Stimulated activated naive CD4-positive, alpha-beta T cell (primary cell): ENCODE results near the gene LNP1.
A peak's percentile ranks its signal among the peaks of the same experiment; 100 is the strongest.
"Not testable (repeated sequence)": the region's sequence is repeated elsewhere in the genome, so short reads cannot be mapped to it uniquely, and the experiment has no call there.

Source experiments
- DNase-seq, 6 experiments: peaks; one replicate each; lab custom pipeline; 2025; lab: John Stamatoyannopoulos, UW

Gene LNP1

DNA sequence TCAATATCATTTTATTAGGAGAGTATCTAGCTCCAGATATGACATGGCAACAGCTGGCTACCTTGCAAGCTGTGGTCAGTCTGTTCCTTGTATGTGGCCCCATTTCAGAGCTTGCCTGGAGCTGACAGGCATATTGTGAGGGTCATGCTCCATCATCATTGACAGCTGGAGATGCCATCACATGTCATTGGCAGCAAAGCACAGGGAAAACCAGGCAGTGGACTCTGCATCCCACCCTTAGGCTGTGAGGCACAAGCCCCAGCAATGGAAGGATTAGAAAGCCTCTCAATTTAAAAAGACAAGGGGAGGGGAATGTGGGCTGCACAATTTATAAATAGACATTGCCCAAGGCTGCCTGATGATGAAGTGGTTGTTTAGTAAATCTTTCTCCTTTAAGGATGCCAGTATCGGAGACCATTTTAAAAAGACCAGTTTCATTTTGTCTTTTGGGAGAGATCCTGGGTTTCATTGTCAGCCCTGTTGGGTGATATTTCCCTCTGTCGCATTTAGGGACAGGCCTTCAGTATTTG is 27.9 kb downstream of the LNP1 start:
- no peak for DNase-seq

DNA sequence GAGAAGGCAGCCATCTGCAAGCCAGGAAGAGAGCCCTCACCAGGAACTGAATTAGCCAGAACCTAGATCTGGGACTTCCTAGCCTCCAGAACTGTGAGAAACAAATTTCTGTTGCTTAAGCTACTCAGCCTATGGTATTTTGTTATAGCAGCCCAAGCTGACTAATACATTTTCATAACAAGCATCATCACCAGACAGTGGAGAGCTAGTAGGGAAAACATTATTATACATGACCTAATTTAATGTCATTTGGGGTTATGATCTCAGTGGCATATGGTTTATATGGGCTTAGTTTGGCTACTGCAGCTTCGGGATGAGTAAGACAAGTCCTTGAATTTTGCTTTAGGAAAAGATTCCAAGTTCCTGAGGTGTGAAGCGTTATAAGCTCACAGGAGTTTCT is 35.6 kb downstream of the LNP1 start:
- DNase-seq, result no peak

GRCh38 chr3:100437721-100438622 is 36.6 kb downstream of the LNP1 start:
- no peak for DNase-seq

- DNase-seq, result no peak
Observed at GRCh38 chr3:100438623-100438974, 37.3 kb downstream of the LNP1 start.

DNA sequence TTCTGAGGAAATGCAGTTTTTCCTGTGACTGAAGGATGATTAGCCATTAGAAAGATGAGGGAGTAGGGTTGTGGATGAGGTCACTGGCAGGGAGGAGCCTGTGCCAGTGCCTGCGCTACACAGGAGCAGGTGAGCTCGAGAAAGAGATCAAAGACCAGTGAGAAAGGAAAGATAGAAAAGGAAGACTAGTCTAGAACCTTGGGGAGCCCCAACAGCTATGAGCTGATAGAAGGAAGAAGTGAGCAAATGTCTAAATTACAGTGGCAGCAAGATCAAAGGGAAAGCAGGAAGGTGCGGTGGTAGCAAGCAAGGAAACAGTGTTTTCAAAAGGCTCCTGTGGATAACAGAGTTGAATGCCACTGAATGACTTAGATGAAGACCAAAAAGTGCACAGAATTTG is 39.6 kb downstream of the LNP1 start:
- DNase-seq, result peak in 3 of 6 experiments; percentile 5 to 39 (median 33)

DNA sequence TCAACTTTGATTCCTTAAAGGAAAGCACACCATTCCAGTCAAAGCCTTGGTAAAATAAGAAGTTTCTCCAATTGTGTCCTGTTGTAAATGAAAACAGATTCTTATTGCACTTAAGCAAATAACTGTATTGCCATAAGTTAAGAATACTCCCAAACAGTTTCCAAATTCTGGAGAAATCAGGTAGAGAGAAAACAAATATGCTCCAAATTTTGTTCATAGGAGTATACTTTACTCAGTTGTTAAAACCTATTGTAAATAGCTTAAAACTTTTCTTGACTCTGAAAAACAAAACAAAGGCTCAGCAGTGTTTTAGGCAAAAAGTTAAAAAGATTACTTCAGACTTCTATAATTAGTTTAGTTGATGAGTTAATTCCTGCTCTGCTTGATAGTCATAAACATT is 42.4 kb downstream of the LNP1 start:
- no peak for DNase-seq

DNA sequence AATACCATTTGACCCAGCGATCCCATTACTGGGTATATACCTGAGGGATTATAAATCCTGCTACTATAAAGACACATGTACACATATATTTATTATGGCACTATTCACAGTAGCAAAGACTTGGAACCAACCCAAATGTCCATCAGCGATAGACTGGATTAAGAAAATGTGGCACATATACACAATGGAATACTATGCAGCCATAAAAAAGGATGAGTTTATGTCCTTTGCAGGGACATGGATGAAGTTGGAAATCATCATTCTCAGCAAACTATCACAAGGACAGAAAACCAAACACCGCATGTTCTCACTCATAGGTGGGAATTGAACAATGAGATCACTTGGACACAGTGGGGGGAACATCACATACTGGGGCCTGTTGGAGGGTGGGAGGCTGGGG is 45.7 kb downstream of the LNP1 start:
- not testable (repeated sequence) for DNase-seq

- DNase-seq, result no peak
Observed at GRCh38 chr3:100448079-100448478, 46.7 kb downstream of the LNP1 start.

DNA sequence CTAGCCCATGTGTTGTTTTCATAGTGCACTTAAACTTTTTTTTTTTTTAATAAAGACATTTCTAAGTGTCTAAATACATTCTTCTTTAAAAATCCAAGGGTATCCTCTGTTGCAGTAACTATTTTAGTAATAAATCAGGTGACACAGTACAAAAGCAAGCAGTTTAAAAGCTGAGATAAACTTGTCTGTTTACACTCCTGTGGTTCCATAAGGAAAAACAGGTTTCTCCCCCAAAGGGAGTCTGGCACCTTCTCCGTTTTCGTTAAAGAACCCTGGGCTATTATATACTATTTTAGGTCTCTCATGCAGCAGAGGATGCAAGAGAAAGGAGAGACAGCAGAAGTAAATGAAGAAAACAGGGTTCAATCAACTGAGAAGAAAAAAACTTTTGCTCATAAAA is 47.9 kb downstream of the LNP1 start:
- no peak for DNase-seq

DNA sequence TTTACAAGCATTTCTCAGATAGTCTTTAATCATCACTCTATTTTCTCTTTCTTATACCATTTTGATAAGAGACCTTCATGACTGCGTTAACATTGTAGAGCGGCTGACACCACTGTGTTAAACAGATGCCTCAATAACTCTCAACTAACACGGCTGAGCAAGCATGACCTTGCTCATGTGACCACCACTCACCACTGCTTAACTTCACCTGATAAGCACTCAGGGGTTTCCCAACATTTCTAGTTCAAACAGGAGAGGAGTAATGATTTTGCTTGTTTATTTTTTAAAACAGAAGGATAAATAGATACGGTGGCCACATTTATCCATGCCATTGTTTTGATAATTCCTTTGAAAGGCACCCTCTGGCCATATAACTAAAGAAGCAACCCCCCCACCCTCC is 53.3 kb downstream of the LNP1 start:
- DNase-seq, result no peak

DNA sequence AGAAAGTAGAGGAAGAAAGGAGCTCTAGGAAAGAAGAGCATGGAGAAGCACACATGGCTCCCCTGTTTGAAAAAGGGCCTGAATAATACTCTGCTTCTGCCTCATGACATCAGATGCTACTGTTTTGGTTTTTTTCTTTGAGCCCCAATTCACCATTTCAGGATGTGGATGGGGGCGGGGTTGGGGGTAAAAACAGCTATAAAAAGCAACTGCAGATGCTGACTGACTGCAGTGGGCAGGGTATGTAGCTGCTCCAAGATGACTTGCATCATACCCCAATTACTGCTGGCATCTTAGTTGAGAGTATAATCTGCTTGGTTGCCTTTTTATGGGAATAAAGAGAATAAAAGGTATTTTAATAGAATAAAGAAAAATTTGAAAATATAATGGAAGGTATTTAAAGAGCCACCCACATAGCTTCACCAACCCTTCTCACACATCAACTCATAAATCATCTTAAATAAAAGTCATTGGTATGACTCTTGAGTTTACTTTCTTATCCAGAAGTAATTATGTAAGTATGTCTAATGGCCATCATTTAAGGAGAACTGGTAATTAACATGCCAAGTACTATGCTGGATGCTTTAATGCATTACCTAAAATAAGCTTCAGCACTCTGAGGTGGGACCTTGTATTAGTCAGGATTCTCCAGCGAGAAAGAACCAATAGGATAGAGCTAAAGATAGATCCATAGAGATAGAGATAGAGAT is 54.7 kb downstream of the LNP1 start:
- DNase-seq, result no peak

DNA sequence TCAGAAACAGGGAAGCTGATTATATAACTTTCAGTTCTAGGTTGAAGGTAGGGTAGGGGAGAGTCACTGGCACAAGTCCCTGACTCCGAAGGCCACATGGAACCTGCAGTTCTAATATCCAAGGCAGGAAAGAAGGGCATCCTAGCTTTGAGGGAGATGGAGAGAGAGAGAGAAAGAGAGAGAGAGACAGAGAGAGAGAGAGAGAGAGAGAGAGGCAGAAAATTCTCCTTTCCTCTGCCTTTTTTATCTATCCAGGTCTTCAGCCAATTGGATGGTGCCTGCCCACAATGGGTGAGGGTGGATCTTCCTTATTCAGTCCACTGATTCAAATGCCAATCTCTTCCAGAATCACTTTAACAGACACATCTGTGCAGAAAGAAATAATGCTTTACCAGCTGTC is 55.4 kb downstream of the LNP1 start:
- DNase-seq, result no peak

DNA sequence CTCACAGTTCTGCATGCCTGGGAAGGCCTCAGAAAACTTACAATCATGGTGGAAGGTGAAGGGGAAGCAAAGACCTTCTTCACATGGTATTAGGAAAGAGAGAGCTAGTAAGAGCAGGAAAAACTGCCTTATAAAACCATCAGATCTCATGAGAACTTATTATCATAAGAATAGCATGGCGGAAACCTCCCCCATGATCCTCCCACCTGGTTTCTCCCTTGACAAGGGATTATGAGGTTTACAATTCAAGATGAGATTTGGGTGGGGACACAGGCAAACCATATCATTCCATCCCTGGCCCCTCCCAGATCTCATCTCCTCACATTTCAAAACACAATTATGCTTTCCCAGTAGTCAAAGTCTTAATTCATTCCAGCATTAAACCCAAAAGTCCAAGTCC is 56.5 kb downstream of the LNP1 start:
- DNase-seq, result no peak

- DNase-seq, result no peak
Observed at GRCh38 chr3:100458814-100459213, 57.5 kb downstream of the LNP1 start.

DNA sequence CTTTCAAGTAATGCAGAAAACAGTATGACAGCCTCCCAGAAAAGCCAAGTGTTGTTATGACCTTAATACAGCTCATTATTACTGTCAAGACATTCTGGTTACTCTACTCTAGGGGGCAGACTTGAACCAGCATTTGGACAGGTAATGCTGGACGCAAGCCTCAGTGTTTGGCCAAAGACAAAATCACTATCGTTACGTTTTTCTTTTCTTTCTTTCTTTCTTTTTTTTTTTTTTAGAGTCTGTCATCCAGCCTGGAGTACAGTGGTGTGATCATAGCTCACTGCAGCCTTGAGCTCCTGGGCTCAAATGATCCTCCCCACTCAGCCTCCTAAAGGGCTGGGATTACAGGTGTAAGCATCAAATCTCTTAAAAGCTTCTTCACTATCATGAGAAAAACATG is 61.7 kb downstream of the LNP1 start:
- DNase-seq, result no peak

GRCh38 chr3:100463646-100464155 is 62.4 kb downstream of the LNP1 start:
- DNase-seq, result no peak

- no peak for DNase-seq
Observed at GRCh38 chr3:100465892-100466777, 64.8 kb downstream of the LNP1 start.

DNA sequence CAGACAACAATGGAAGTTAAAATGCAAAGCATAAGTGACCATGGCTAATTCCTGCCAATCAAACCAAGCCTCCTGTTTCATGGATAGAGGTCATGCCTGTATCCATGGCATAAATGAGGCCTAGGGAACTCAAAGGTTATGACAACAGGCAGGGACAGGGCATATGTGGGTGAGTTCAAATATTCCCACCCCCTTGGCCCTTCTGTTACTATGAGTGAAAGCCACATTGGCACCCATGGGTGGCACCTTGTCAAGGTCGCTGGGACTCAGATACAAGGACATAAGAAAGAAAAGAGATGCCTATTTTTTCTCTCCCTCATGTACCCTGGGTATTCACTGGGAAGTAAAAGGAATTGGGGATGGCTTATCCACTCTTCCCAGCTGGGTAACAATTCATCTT is 65.8 kb downstream of the LNP1 start:
- no peak for DNase-seq

DNA sequence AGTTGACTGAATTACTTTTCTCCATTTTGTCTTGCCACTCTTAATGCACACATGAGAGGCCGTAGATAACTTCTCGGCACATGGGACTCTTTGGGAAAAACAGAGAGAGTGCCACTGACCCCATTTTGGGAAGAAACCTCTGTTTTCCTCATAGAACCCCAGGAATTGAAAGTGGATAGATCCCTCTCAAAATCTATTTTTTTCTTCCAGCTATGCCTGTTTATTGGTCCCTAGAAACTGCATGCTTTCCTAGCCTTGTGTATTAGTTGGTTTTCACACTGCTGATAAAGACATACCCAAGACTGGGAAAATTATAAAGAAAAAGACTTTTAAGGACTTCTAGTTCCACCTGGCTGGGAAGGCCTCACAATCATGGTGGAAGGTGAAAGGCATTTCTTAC is 67.3 kb downstream of the LNP1 start:
- no peak for DNase-seq

DNA sequence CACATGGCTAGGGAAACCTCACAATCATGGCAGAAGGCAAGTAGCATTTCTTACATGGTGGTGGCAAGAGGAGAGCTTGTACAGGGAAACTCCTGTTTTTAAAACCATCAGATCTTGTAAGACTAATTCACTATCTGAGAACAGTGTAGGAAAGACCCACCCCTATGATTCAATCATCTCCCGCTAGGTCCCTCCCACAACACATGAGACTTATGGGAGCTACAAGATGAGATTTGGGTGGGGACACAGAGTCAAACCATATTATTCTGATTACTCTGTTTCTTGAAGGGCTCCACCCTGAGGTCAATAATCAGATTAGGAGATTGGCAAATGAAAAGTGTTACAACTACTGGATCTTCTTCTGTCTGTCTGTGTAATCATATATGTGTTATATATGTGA is 69.6 kb downstream of the LNP1 start:
- DNase-seq, result no peak

GRCh38 chr3:100471444-100471843 is 70.1 kb downstream of the LNP1 start:
- DNase-seq, result no peak

DNA sequence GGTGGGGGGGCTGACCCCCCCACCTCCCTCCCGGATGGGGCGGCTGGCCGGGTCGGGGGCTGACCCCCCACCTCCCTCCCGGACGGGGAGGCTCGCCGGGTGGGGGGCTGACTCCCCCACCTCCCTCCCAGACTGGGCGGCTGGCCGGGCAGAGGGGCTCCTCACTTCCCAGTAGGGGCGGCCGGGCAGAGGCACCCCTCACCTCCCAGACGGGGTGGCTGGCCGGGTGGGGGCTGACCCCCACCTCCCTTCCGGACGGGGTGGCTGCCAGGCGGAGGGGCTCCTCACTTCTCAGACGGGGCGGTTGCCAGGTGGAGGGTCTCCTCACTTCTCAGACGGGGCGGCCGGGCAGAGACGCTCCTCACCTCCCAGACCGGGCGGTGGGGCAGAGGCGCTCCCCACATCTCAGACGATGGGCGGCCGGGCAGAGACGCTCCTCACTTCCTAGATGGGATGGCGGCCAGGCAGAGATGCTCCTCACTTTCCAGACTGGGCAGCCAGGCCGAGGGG is 76.6 kb downstream of the LNP1 start:
- DNase-seq, result not testable (repeated sequence)
